Measurements from ENCODE around the gene STK24.

Gene STK24

DNA sequence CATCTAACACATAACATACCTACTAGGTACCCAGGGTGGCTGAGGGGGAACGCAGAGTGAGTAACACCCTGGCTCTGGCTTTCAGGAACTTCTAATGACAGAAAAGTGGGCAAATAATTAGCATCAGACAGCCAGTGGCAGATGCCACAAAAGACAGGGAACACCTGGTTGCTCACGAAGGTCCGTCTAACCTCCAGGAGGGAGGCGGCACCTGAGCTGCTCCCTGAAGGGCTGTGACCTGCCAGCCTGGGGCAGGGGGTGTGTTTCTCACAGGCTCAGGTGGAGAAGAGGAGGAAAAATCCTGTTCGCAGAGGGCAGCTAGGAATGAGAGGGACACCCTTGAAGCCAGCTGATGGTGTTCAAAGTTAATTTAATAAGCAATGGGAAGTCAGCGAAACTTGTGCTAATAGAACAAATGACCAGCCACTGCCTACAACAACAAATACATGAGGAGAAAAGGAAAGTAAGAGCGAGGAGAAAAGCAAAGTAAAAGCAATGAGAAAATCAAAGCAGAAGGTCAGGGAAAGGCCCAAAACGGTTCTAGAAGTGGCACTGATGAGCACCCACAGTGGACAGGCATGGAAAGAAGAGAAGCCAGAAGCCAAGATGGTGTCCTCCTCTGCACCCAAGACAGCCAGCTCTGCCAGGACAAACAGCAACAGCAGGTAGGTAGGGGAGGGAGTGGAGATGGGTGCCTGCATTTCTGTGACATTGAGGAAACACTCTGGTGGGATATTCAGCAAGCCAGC lies 87.3 kb downstream of the STK24 start:
- Mint-ChIP-seq H3K4me1 (peaks cover 83% of the 10 kb centered on the region), H3K9me3 (no peaks in the 10 kb centered on the region), H3K4me3 (peak overlapping the region in 2 of 3 experiments; percentile 2 to 6), H3K27me3 (ENCODE audit: low read depth) (no peaks in the 10 kb centered on the region), H3K27ac (peak overlapping the region; percentile 55 to 88 (median 86)), H3K36me3 (ENCODE audit: low read depth) (peaks cover 1% of the 10 kb centered on the region)
- TF ChIP-seq, protein P1, sequence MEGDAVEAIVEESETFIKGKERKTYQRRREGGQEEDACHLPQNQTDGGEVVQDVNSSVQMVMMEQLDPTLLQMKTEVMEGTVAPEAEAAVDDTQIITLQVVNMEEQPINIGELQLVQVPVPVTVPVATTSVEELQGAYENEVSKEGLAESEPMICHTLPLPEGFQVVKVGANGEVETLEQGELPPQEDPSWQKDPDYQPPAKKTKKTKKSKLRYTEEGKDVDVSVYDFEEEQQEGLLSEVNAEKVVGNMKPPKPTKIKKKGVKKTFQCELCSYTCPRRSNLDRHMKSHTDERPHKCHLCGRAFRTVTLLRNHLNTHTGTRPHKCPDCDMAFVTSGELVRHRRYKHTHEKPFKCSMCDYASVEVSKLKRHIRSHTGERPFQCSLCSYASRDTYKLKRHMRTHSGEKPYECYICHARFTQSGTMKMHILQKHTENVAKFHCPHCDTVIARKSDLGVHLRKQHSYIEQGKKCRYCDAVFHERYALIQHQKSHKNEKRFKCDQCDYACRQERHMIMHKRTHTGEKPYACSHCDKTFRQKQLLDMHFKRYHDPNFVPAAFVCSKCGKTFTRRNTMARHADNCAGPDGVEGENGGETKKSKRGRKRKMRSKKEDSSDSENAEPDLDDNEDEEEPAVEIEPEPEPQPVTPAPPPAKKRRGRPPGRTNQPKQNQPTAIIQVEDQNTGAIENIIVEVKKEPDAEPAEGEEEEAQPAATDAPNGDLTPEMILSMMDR (IDR thresholded peaks at IDR 0.05; ENCODE audit: unreplicated experiment in 3 of 3): no peak

- peaks cover 88% of the 10 kb centered on the region for H3K4me1 Mint-ChIP-seq
- TF ChIP-seq, protein P1 (IDR thresholded peaks at IDR 0.05; ENCODE audit: unreplicated experiment in 3 of 3): no peak
- H3K27me3 Mint-ChIP-seq (ENCODE audit: low read depth): no peaks in the 10 kb centered on the region
- H3K9me3 Mint-ChIP-seq: no peaks in the 10 kb centered on the region
- H3K4me3 Mint-ChIP-seq: no peak overlapping the region
- H3K36me3 Mint-ChIP-seq (ENCODE audit: low read depth): no peaks in the 10 kb centered on the region
- H3K27ac Mint-ChIP-seq: peak overlapping the region; percentile 72 to 88 (median 86)
Observed at GRCh38 chr13:98488736-98489135, 88.2 kb downstream of the STK24 start.

DNA sequence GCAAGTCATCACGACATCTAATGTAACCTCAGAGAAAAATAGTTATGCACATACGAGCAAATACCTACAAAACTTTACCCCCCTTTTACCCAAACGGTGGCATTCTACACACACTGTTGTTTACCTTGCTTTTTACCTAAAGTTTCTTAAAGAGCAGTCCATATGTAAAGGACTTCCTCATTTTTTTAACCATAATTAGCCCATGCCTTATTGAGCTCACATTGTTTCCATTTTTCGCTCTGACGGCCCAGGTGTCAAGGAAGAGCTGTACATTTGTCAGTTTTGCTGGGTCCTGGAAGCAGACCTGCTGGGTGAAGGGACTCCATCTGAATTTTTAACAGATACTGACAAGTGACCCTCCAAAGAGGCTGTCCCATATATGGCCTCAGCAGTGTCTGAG lies 89.4 kb downstream of the STK24 start:
- no peaks in the 10 kb centered on the region for H3K9me3 Mint-ChIP-seq
- peaks cover 91% of the 10 kb centered on the region for H3K4me1 Mint-ChIP-seq
- no peak overlapping the region for H3K4me3 Mint-ChIP-seq

GRCh38 chr13:98487016-98487415 lies 89.9 kb downstream of the STK24 start:
- H3K4me3 Mint-ChIP-seq: no peak overlapping the region
- no peaks in the 10 kb centered on the region for H3K27me3 Mint-ChIP-seq (ENCODE audit: low read depth)
- no peaks in the 10 kb centered on the region for H3K36me3 Mint-ChIP-seq (ENCODE audit: low read depth)
- H3K4me1 Mint-ChIP-seq: peaks cover 90% of the 10 kb centered on the region
- TF ChIP-seq, protein P1 (IDR thresholded peaks at IDR 0.05; ENCODE audit: unreplicated experiment in 3 of 3): no peak
- no peaks in the 10 kb centered on the region for H3K9me3 Mint-ChIP-seq
- H3K27ac Mint-ChIP-seq: peak overlapping the region in 1 of 3 experiments; percentile 11

More for the DNA sequence above, 89.4 kb downstream of the STK24 start:
- Mint-ChIP-seq H3K27ac (peak overlapping the region; percentile 60 to 88 (median 86)), H3K36me3 (ENCODE audit: low read depth) (no peaks in the 10 kb centered on the region), H3K27me3 (ENCODE audit: low read depth) (no peaks in the 10 kb centered on the region)
- TF ChIP-seq, protein P1 (IDR thresholded peaks at IDR 0.05; ENCODE audit: unreplicated experiment in 3 of 3): no peak

DNA sequence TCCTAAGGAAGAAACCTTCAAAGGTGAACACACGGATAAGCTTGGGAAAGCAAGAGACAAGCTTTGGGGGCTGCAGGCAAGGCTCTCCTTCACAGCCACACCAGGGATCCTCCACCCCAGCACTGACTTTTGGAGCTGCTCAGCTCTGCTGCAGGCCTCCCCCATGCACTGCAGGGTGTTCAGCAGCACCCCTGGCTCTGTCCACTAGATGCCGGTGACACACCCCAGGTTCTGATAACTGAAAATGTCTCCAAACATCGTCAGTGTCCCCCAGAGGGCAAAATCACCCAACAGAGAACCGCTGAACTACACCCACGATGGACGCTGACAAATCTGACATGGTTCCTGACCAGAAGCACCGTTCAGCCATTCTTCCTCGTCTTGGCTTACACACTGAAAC lies 90.5 kb downstream of the STK24 start:
- Mint-ChIP-seq H3K36me3 (ENCODE audit: low read depth) (no peaks in the 10 kb centered on the region), H3K27ac (peak overlapping the region in 1 of 3 experiments; percentile 11), H3K27me3 (ENCODE audit: low read depth) (no peaks in the 10 kb centered on the region), H3K9me3 (no peaks in the 10 kb centered on the region), H3K4me3 (no peak overlapping the region), H3K4me1 (peaks cover 88% of the 10 kb centered on the region)
- TF ChIP-seq, protein P1 (IDR thresholded peaks at IDR 0.05; ENCODE audit: unreplicated experiment in 3 of 3): no peak

DNA sequence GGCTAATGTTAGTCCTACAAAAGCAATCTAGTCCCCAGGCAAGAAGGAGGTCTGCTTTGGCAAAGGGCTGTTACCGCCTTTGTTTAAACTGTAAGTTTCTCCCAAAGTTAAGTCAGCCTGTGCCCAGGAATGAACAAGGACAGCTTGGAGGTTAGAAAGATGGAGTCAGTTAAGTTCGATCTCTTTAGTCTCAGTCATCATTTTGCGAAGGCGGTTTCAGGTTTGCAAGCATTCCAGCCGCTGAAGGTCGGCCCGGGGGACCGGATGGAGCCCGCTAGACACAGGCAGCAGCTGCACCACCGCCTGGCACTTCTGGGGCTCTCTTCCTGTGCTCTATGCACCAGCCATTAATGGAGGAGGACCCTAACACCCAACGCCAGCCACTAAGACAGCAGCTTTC lies 91.3 kb downstream of the STK24 start:
- no peaks in the 10 kb centered on the region for H3K27me3 Mint-ChIP-seq (ENCODE audit: low read depth)
- H3K27ac Mint-ChIP-seq: peak overlapping the region; percentile 32 to 92 (median 79)
- TF ChIP-seq, protein P1 (IDR thresholded peaks at IDR 0.05; ENCODE audit: unreplicated experiment in 3 of 3): no peak
- peaks cover 88% of the 10 kb centered on the region for H3K4me1 Mint-ChIP-seq
- H3K9me3 Mint-ChIP-seq: no peaks in the 10 kb centered on the region
- H3K36me3 Mint-ChIP-seq (ENCODE audit: low read depth): no peaks in the 10 kb centered on the region
- peak overlapping the region in 1 of 3 experiments; percentile 14 for H3K4me3 Mint-ChIP-seq
